ENCODE measurements around the gene ERN1. TPM values are rescaled to one million over a fixed set of nuclear protein-coding genes. Genes with fewer than 3 reads are reported as not detected.

Gene ERN1
- total and polyA plus RNA-seq, 2 donors: 9.1 to 10.0 TPM

DNA sequence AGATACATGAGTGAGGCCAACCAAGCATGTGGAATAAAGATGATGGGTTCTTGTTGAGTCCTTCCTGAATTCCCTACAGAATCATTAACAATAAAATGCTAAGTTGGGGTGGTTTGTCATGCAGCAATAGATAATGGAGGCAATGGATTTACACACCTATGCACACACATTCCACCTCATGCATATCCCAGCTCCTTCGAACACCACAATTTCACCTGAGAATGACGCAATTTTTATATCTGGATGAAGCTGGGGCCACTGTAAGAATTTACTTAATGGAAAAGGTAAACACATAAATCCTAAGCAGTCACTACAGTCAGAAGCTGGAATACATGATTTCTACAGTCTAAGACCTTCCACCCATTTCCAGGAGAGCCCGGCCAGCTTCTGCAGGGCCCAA lies 59.7 kb downstream of the ERN1 start:
- 96% methylated on average over 3 of the region's 3 CpGs for WGBS
- DNase-seq (ENCODE audit: extremely low spot score): no peak
- Histone ChIP-seq H3K4me3 (ENCODE audit: low read depth, low read length) (no peak overlapping the region), H3K27ac (ENCODE audit: low read depth) (no peak overlapping the region), H3K4me1 (ENCODE audit: insufficient read depth) (peaks cover 3% of the 10 kb centered on the region), H3K36me3 (ENCODE audit: insufficient read depth) (peaks cover 3% of the 10 kb centered on the region)

- peaks cover 3% of the 10 kb centered on the region for H3K36me3 ChIP-seq (ENCODE audit: insufficient read depth)
- 98% methylated on average over 1 of the region's 1 CpG for WGBS
- no peak overlapping the region for H3K4me3 ChIP-seq (ENCODE audit: low read depth, low read length)
- no peak for DNase-seq (ENCODE audit: extremely low spot score)
- peaks cover under 1% of the 10 kb centered on the region for H3K4me1 ChIP-seq (ENCODE audit: insufficient read depth)
- H3K27ac ChIP-seq (ENCODE audit: low read depth): no peak overlapping the region
These were observed 60.8 kb downstream of the ERN1 start for GRCh38 chr17:64069143-64069542.

DNA sequence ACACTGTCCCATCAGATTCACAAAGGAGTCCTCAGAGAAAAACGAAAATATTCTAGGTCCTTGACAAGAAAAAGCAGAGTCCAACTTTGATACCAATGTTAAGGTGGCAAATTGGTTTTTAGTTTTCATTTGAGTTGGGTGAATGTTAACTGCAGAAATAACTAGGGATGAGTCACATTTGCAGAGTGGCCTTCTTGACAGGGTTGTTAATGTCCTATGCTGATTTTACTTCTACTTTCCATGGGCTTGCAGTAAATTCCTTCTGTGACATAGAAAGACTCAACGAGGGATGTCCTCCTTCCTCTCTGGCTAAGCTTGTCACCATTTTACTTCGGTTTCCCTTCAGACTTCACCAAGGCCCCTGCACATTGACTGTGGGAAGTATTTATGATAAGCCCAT lies 62.3 kb downstream of the ERN1 start:
- DNase-seq (ENCODE audit: extremely low spot score): no peak
- Histone ChIP-seq H3K27ac (ENCODE audit: low read depth) (no peak overlapping the region), H3K4me3 (ENCODE audit: low read depth, low read length) (no peak overlapping the region), H3K36me3 (ENCODE audit: insufficient read depth) (peaks cover 3% of the 10 kb centered on the region), H3K4me1 (ENCODE audit: insufficient read depth) (no peaks in the 10 kb centered on the region)
- 83% methylated on average over 3 of the region's 3 CpGs for WGBS

DNA sequence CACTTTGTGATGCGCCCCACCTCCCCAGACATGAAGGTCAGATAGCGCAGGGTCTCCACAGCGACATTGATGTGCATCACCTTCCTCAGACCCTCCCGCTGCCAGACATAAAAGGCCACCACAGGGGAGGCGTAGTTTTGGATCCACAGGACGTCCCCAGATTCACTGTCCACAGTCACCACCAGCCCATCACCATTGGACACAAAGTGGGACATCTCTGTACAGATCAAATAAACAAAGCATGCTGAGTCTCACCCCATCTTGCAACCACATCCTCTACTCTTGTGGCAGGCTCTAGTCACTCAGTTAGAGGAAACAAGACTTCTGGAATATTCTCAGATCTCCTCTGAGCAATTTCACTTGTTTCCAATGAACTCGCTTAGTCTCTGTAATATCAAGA lies 63.2 kb downstream of the ERN1 start:
- Histone ChIP-seq H3K27ac (ENCODE audit: low read depth) (no peak overlapping the region), H3K4me1 (ENCODE audit: insufficient read depth) (no peaks in the 10 kb centered on the region), H3K4me3 (ENCODE audit: low read depth, low read length) (peak overlapping the region; percentile 0), H3K36me3 (ENCODE audit: insufficient read depth) (peaks cover 2% of the 10 kb centered on the region)
- DNase-seq (ENCODE audit: extremely low spot score): no peak
- WGBS: 89% methylated on average over 7 of the region's 7 CpGs

- Histone ChIP-seq H3K4me1 (ENCODE audit: insufficient read depth) (no peaks in the 10 kb centered on the region), H3K36me3 (ENCODE audit: insufficient read depth) (no peaks in the 10 kb centered on the region), H3K27ac (ENCODE audit: low read depth) (no peak overlapping the region), H3K4me3 (ENCODE audit: low read depth, low read length) (no peak overlapping the region)
- 93% methylated on average over 8 of the region's 8 CpGs for WGBS
- no peak for DNase-seq (ENCODE audit: extremely low spot score)
These were observed 64.8 kb downstream of the ERN1 start for GRCh38 chr17:64065161-64065560.

- 90% methylated on average over 9 of the region's 9 CpGs for WGBS
These were observed 65.6 kb downstream of the ERN1 start for GRCh38 chr17:64064331-64064730.

GRCh38 chr17:64063766-64064224 lies 66.1 kb downstream of the ERN1 start:
- Histone ChIP-seq H3K27ac (ENCODE audit: low read depth) (no peak overlapping the region), H3K36me3 (ENCODE audit: insufficient read depth) (no peaks in the 10 kb centered on the region), H3K4me1 (ENCODE audit: insufficient read depth) (no peaks in the 10 kb centered on the region), H3K4me3 (ENCODE audit: low read depth, low read length) (no peak overlapping the region)
- WGBS: 56% methylated on average over 16 of the region's 16 CpGs
- peak; percentile 29 for DNase-seq (ENCODE audit: extremely low spot score)

More at GRCh38 chr17:64064331-64064730, 65.6 kb downstream of the ERN1 start:
- DNase-seq (ENCODE audit: extremely low spot score): no peak
- no peaks in the 10 kb centered on the region for H3K36me3 ChIP-seq (ENCODE audit: insufficient read depth)
- H3K4me3 ChIP-seq (ENCODE audit: low read depth, low read length): no peak overlapping the region
- no peak overlapping the region for H3K27ac ChIP-seq (ENCODE audit: low read depth)
- H3K4me1 ChIP-seq (ENCODE audit: insufficient read depth): no peaks in the 10 kb centered on the region

DNA sequence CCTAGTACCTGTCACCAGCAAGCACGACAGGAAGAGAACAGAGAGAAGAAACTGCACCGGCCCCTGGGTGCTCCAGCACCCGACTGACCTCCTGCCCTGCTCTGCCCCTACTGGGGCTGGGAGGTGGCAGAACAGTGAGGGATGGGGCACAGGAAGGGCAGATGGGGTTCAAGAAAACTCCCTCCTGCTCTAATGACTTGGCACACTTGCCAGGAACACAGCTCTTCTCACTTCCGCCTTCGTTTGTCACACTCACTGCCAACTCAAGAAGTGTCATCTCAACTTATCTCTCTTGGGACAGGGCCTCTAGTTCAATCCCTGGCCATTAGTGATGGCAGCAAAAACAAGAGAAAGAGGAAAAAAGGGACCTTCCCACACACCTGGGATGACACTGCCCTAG lies 66.9 kb downstream of the ERN1 start:
- 86% methylated on average over 5 of the region's 5 CpGs for WGBS
- DNase-seq (ENCODE audit: extremely low spot score): no peak
- Histone ChIP-seq H3K27ac (ENCODE audit: low read depth) (no peak overlapping the region), H3K36me3 (ENCODE audit: insufficient read depth) (no peaks in the 10 kb centered on the region), H3K4me1 (ENCODE audit: insufficient read depth) (no peaks in the 10 kb centered on the region), H3K4me3 (ENCODE audit: low read depth, low read length) (no peak overlapping the region)

DNA sequence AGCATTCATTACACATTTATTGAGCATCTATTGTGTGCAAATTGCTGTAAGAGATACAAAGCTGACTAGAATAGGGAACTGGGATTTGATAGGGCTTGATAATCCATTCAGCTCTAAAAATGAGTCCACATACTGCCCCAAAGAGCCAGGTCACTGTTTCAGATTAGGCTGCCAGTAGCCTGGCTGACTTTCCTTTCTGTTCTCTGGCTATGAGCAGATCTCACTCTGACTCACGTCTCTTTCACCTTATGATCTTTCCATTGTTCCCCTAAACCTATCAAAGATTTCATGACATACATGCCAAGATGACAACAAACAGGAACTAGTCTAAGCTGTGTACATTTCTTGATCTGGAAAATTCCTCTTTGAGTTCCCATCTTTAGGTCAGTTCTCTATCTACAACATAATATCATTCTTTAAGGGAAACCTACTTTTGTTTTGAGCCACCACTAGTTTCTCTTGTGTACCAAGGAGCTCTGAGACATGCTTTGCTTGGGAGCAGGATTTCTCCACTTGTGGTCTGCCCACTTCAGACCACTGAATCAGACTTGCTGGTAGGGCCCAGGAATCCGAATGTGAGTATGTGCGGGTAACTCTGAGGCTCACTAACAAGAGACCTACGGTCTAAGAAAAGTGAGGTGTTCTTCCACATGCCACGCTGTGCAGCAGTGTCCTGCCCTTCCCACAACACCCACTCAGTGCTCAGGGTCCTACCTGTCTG lies 68.6 kb downstream of the ERN1 start:
- 92% methylated on average over 5 of the region's 5 CpGs for WGBS
- no peaks in the 10 kb centered on the region for H3K36me3 ChIP-seq (ENCODE audit: insufficient read depth)

GRCh38 chr17:64060331-64060730 lies 69.6 kb downstream of the ERN1 start:
- Histone ChIP-seq H3K27ac (ENCODE audit: low read depth) (no peak overlapping the region), H3K4me3 (ENCODE audit: low read depth, low read length) (no peak overlapping the region), H3K4me1 (ENCODE audit: insufficient read depth) (no peaks in the 10 kb centered on the region), H3K36me3 (ENCODE audit: insufficient read depth) (no peaks in the 10 kb centered on the region)
- DNase-seq (ENCODE audit: extremely low spot score): no peak
- 82% methylated on average over 5 of the region's 5 CpGs for WGBS

More for the DNA sequence above, 68.6 kb downstream of the ERN1 start:
- Histone ChIP-seq H3K4me1 (ENCODE audit: insufficient read depth) (no peaks in the 10 kb centered on the region), H3K27ac (ENCODE audit: low read depth) (no peak overlapping the region), H3K4me3 (ENCODE audit: low read depth, low read length) (no peak overlapping the region)
- no peak for DNase-seq (ENCODE audit: extremely low spot score)

DNA sequence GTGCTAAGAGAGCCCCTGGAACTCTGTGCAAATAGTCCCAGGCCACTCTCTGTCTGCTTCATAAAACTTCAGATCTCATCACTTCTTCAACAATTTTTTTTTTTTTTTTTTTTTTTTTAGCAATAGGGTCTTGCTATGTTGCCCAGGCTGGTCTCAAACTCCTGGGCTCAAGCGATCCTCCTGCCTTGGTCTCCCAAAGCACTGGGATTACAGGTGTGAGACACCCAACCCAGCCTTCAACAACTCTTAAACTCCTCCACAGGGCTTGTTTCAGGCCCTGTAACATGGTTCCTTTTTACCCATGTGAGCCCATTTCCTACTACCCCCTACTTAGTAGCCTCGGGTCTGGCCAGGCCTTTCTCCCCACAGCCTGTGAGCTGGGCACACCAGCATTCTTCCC lies 70.2 kb downstream of the ERN1 start:
- no peak overlapping the region for H3K4me3 ChIP-seq (ENCODE audit: low read depth, low read length)
- no peak overlapping the region for H3K27ac ChIP-seq (ENCODE audit: low read depth)
- no peaks in the 10 kb centered on the region for H3K4me1 ChIP-seq (ENCODE audit: insufficient read depth)
- H3K36me3 ChIP-seq (ENCODE audit: insufficient read depth): no peaks in the 10 kb centered on the region
- DNase-seq (ENCODE audit: extremely low spot score): no peak
- whole genome bisulfite sequencing: 95% methylated on average over 2 of the region's 2 CpGs

DNA sequence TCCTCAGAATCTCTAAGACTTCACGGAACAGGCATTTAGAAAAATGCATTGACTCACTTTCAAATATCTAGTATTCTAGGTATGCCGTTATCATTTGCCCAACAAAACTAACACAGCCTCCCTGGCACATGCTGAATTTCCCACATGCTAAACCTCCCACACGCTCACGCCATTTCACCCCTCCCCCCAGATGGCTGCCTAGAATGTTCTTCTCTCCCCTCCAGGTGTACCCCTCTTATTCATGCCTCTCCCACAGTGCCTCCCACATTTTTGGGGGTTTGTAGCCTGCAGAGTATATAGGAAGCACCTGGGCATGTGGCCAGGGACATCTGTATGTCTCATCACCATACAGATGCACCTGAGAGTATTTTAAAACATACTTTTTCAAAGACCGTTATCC lies 71.3 kb downstream of the ERN1 start:
- no peak overlapping the region for H3K27ac ChIP-seq (ENCODE audit: low read depth)
- no peak overlapping the region for H3K4me3 ChIP-seq (ENCODE audit: low read depth, low read length)
- H3K4me1 ChIP-seq (ENCODE audit: insufficient read depth): no peaks in the 10 kb centered on the region
- DNase-seq (ENCODE audit: extremely low spot score): no peak
- H3K36me3 ChIP-seq (ENCODE audit: insufficient read depth): no peaks in the 10 kb centered on the region
- WGBS: 81% methylated on average over 5 of the region's 5 CpGs

GRCh38 chr17:64057701-64058263 lies 72.2 kb downstream of the ERN1 start:
- 87% methylated on average over 9 of the region's 9 CpGs for WGBS
- Histone ChIP-seq H3K27ac (ENCODE audit: low read depth) (no peak overlapping the region), H3K4me1 (ENCODE audit: insufficient read depth) (no peaks in the 10 kb centered on the region), H3K36me3 (ENCODE audit: insufficient read depth) (no peaks in the 10 kb centered on the region), H3K4me3 (ENCODE audit: low read depth, low read length) (no peak overlapping the region)
- no peak for DNase-seq (ENCODE audit: extremely low spot score)

- WGBS: 72% methylated on average over 12 of the region's 12 CpGs
- no peak overlapping the region for H3K27ac ChIP-seq (ENCODE audit: low read depth)
- DNase-seq (ENCODE audit: extremely low spot score): no peak
- H3K4me3 ChIP-seq (ENCODE audit: low read depth, low read length): no peak overlapping the region
- H3K4me1 ChIP-seq (ENCODE audit: insufficient read depth): no peaks in the 10 kb centered on the region
- H3K36me3 ChIP-seq (ENCODE audit: insufficient read depth): peaks cover 3% of the 10 kb centered on the region
These were observed 73.5 kb downstream of the ERN1 start for GRCh38 chr17:64056269-64057005.
